Measurements from ENCODE around the gene SCAMP5. TPM values are rescaled to one million over a fixed set of nuclear protein-coding genes. Genes with fewer than 3 reads are reported as not detected.
A peak's percentile ranks its signal among the peaks of the same experiment; 100 is the strongest.

Gene SCAMP5
- total RNA-seq, 5 donors from 2014 or later (not counting 1 experiment from before 2014, with no cell fraction given), result 0.26 to 8.2 (median 0.51) TPM

DNA sequence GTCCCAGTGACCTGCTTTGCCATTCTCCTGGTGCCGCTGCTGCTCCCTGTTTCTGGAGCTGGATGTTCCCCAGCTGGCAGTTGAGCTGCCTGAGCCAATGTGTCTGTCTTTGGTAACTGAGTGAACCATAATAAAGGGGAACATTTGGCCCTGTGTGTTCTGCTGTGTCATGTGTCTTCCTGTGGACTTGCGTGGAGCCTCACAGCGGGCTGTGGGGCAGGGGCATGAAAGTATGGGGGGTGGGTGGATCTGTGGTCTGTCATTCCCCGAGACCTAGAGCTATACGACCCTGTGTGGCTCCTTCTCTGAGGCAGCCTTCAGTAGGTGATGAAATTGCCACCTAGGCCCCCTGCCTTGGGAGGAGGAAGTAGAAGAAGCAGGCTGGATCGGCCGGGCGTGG, 26.0 kb downstream of the SCAMP5 start:
- H3K36me3 ChIP-seq (ENCODE audit: control insufficient read depth in 2 of 2, extremely low read depth in 1 of 2, insufficient read depth in 1 of 2, low read length in 1 of 2), result peaks cover 0 to 2% of the 10 kb centered on the region in 2 donors
- H3K9me3 ChIP-seq, result no peaks in the 10 kb centered on the region
- Mint-ChIP-seq H3K27ac (no peak overlapping the region), H3K4me1 (peaks cover 19 to 25% (median 20%) of the 10 kb centered on the region in 3 donors), H3K36me3 (no peaks in the 10 kb centered on the region), H3K27me3 (no peaks in the 10 kb centered on the region), H3K4me3 (no peak overlapping the region), H3K9me3 (no peaks in the 10 kb centered on the region)
- peaks cover 5 to 24% of the 10 kb centered on the region in 2 experiments for H3K4me1 ChIP-seq (ENCODE audit: control insufficient read depth in 1 of 2, extremely low read depth in 1 of 2, insufficient read depth in 2 of 2, low read length in 2 of 2)
- 79% methylated on average over 3 of the region's 8 CpGs for WGBS (ENCODE audit: insufficient coverage)
- CTCF ChIA-PET, result no interaction called here
- no peak overlapping the region for H3K4me3 ChIP-seq (ENCODE audit: control insufficient read depth in 1 of 2, extremely low read depth in 1 of 2, low read length in 1 of 2)
- no peak overlapping the region for H3K27ac ChIP-seq (ENCODE audit: low read length)
- no peak for DNase-seq
- POLR2A ChIA-PET, result no interaction called here
- H3K27me3 ChIP-seq (replicated peaks in 1 of 2; ENCODE audit: control insufficient read depth in 2 of 2, extremely low read depth in 1 of 2, insufficient read depth in 2 of 2, low read length in 1 of 2), result no peaks in the 10 kb centered on the region
- no peak for ATAC-seq (replicated peaks in 1 of 4)

DNA sequence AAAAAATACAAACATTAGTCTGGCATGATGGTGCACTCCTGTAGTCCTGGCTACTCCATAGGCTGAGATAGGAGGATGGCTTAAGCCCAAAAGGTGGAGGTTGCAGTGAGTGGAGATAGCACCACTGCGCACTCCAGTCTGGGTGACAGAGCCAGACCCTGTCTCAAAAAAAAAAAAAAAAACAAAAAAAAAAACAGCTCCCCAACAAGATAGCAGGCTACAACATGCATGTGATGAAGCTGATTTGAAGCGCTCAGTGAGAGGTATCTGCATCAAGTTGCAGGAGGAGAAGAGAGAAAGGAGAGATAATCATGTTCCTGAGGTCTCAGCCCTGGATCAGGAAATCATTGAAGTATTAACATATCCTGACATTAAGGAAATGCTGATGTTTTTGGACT, 27.4 kb downstream of the SCAMP5 start:
- H3K4me1 Mint-ChIP-seq, result peaks cover 19 to 25% (median 20%) of the 10 kb centered on the region in 3 donors
- WGBS (ENCODE audit: insufficient coverage), result no CpG with 5 or more reads among the region's 2 CpGs
- H3K4me1 ChIP-seq (ENCODE audit: control insufficient read depth in 1 of 2, extremely low read depth in 1 of 2, insufficient read depth in 2 of 2, low read length in 2 of 2), result peaks cover 5 to 24% of the 10 kb centered on the region in 2 experiments
- POLR2A ChIA-PET, result interaction anchor here in 1 of 2 donors (0.6 kb wide), 1 partner anchor 837 kb away, joined by 4 read pairs; no protein-coding TSS in a partner anchor
- H3K4me3 Mint-ChIP-seq, result peak overlapping the region; percentile 87 to 99 (median 92)
- no peaks in the 10 kb centered on the region for H3K9me3 ChIP-seq
- no peak for DNase-seq
- H3K27me3 ChIP-seq (replicated peaks in 1 of 2; ENCODE audit: control insufficient read depth in 2 of 2, extremely low read depth in 1 of 2, insufficient read depth in 2 of 2, low read length in 1 of 2), result no peaks in the 10 kb centered on the region
- CTCF ChIA-PET, result interaction anchor here (0.6 to 1.7 kb wide), 8 partner anchors 23 to 345 kb away, joined by 3 to 7 read pairs (median 4); partner anchors contain the start of genes SCAMP5 (in 2 of the 2), C15orf39 (in 1 of the 2) and MAN2C1 (in 1 of the 2)
- no peaks in the 10 kb centered on the region for H3K9me3 Mint-ChIP-seq
- H3K27me3 Mint-ChIP-seq, result no peaks in the 10 kb centered on the region
- H3K36me3 Mint-ChIP-seq, result no peaks in the 10 kb centered on the region
- H3K36me3 ChIP-seq (ENCODE audit: control insufficient read depth in 2 of 2, extremely low read depth in 1 of 2, insufficient read depth in 1 of 2, low read length in 1 of 2), result peaks cover 0 to 5% of the 10 kb centered on the region in 2 donors
- ATAC-seq (replicated peaks in 1 of 4), result no peak
- H3K4me3 ChIP-seq (ENCODE audit: control insufficient read depth in 1 of 2, extremely low read depth in 1 of 2, low read length in 1 of 2), result no peak overlapping the region
- no peak overlapping the region for H3K27ac ChIP-seq (ENCODE audit: low read length)
- peak overlapping the region in 1 of 2 donors; percentile 83 for H3K27ac Mint-ChIP-seq

DNA sequence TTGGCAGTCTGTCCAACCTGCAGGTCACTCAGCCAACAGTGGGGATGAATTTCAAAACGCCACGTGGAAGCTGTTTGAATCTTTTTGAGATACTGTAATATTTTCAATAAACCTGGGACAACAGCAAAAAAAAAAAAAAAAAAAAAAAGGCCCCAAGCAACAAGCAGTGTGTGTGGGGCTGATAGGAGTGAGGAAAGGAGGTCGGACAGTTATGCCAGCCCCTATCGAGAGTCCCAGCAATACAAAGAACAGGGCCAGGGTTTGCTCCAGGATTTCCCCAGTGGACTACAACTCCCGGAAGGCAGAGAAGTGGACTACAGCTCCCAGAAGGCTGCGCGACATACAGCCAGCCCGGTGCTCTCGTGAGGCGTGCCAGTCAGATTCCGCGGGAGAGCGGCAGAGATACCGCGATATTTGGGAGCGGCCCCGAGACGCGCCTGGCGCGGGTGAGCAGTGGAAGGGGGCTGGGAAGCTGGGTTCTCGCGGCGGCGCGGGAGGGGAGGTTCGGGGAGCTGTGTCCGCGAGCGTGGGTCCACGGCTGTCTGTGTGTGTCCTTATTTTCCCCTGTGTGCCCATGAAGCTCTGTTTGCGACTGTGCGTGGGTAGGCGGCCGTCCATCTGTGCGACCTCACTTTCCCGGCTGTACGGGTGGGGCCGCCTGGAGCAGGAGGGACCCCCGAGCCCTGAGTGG, 28.0 kb downstream of the SCAMP5 start, which contains the start of gene PPCDC:
TSS of gene PPCDC (plus strand) at position 410 of the 691 bp plus-strand sequence. CDS start 4,729 bp downstream, outside the sequence.
- ChIA-PET POLR2A (interaction anchor here in 1 of 2 donors (0.6 to 1.0 kb wide), 3 partner anchors 30 to 837 kb away, joined by 4 to 15 read pairs (median 4); no protein-coding TSS in a partner anchor), CTCF (interaction anchor here (0.6 to 1.7 kb wide), 8 partner anchors 23 to 345 kb away, joined by 3 to 7 read pairs (median 4); partner anchors contain the start of genes SCAMP5 (in 2 of the 2), C15orf39 (in 1 of the 2) and MAN2C1 (in 1 of the 2))
- Mint-ChIP-seq H3K27me3 (no peaks in the 10 kb centered on the region), H3K27ac (peak within 1 kb of the TSS; percentile 83 to 94), H3K9me3 (no peaks in the 10 kb centered on the region), H3K36me3 (no peaks in the 10 kb centered on the region), H3K4me3 (peak within 1 kb of the TSS; percentile 87 to 99 (median 92)), H3K4me1 (peaks cover 19 to 25% (median 20%) of the 10 kb centered on the region in 3 donors)
- ATAC-seq (replicated peaks in 1 of 4) (peak; percentile 100), DNase-seq (peak; percentile 82 to 95 (median 90))
- peaks cover 5 to 24% of the 10 kb centered on the region in 2 experiments for H3K4me1 ChIP-seq (ENCODE audit: control insufficient read depth in 1 of 2, extremely low read depth in 1 of 2, insufficient read depth in 2 of 2, low read length in 2 of 2)
- peak within 1 kb of the TSS; percentile 60 for H3K27ac ChIP-seq (ENCODE audit: low read length)
- WGBS (ENCODE audit: insufficient coverage), result under 1% methylated on average over 30 of the region's 40 CpGs
- peaks cover 0 to 5% of the 10 kb centered on the region in 2 donors for H3K36me3 ChIP-seq (ENCODE audit: control insufficient read depth in 2 of 2, extremely low read depth in 1 of 2, insufficient read depth in 1 of 2, low read length in 1 of 2)
- no peaks in the 10 kb centered on the region for H3K9me3 ChIP-seq
- H3K27me3 ChIP-seq (replicated peaks in 1 of 2; ENCODE audit: control insufficient read depth in 2 of 2, extremely low read depth in 1 of 2, insufficient read depth in 2 of 2, low read length in 1 of 2), result no peaks in the 10 kb centered on the region
- H3K4me3 ChIP-seq (ENCODE audit: control insufficient read depth in 1 of 2, extremely low read depth in 1 of 2, low read length in 1 of 2), result peak within 1 kb of the TSS; percentile 91 to 93

GRCh38 chr15:75023872-75024636, 28.7 kb downstream of the SCAMP5 start:
- no peaks in the 10 kb centered on the region for H3K27me3 Mint-ChIP-seq
- ATAC-seq (replicated peaks in 1 of 4), result no peak
- peak overlapping the region; percentile 87 to 99 (median 92) for H3K4me3 Mint-ChIP-seq
- peak overlapping the region; percentile 83 to 94 for H3K27ac Mint-ChIP-seq
- no peaks in the 10 kb centered on the region for H3K9me3 ChIP-seq
- peak overlapping the region; percentile 91 to 93 for H3K4me3 ChIP-seq (ENCODE audit: control insufficient read depth in 1 of 2, extremely low read depth in 1 of 2, low read length in 1 of 2)
- H3K36me3 Mint-ChIP-seq, result peaks cover 1% of the 10 kb centered on the region
- H3K27ac ChIP-seq (ENCODE audit: low read length), result peak overlapping the region; percentile 60
- peaks cover 19 to 27% (median 20%) of the 10 kb centered on the region in 3 donors for H3K4me1 Mint-ChIP-seq
- ChIA-PET CTCF (interaction anchor here (0.9 to 1.7 kb wide), 8 partner anchors 10 to 231 kb away, joined by 3 to 7 read pairs (median 4); partner anchors contain the start of genes SCAMP5 (in 2 of the 2) and C15orf39 (in 1 of the 2)), POLR2A (interaction anchor here in 1 of 2 donors (0.7 to 1.0 kb wide), 3 partner anchors 29 to 170 kb away, joined by 3 to 15 read pairs (median 4); no protein-coding TSS in a partner anchor)
- no peaks in the 10 kb centered on the region for H3K9me3 Mint-ChIP-seq
- no peaks in the 10 kb centered on the region for H3K27me3 ChIP-seq (replicated peaks in 1 of 2; ENCODE audit: control insufficient read depth in 2 of 2, extremely low read depth in 1 of 2, insufficient read depth in 2 of 2, low read length in 1 of 2)
- peaks cover 5 to 25% of the 10 kb centered on the region in 2 experiments for H3K4me1 ChIP-seq (ENCODE audit: control insufficient read depth in 1 of 2, extremely low read depth in 1 of 2, insufficient read depth in 2 of 2, low read length in 2 of 2)
- DNase-seq, result peak in 1 of 35 experiments; percentile 33
- whole genome bisulfite sequencing (ENCODE audit: insufficient coverage), result 19% methylated on average over 5 of the region's 12 CpGs
- H3K36me3 ChIP-seq (ENCODE audit: control insufficient read depth in 2 of 2, extremely low read depth in 1 of 2, insufficient read depth in 1 of 2, low read length in 1 of 2), result peaks cover 0 to 5% of the 10 kb centered on the region in 2 donors

DNA sequence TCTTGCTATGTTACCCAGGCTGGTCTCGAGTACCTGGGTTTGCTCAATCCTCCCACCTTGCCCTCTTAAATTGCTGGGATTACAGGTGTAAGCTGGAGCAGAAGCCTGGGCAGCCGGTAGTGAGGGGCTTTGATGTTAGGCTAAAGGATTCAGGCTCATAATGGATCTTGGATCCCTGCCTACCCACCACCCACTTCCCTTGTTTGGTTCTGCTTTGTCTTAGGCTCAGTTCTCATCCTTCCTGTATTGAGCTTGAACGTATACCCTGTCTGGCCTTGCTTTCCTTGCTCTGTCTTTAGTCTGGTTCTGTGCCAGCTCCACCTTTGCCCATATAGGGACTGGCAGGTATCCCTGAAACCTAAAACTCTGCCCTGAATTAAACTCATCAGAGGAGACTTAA, 29.7 kb downstream of the SCAMP5 start:
- WGBS (ENCODE audit: insufficient coverage), result 30% methylated on average over 1 of the region's 3 CpGs
- CTCF ChIA-PET, result interaction anchor here (0.9 to 1.1 kb wide), 2 partner anchors 9 to 176 kb away, joined by 3 to 5 read pairs; partner anchors contain the start of gene C15orf39 (in 1 of the 2)
- POLR2A ChIA-PET, result interaction anchor here (0.7 kb wide), 3 partner anchors 169 to 1566 kb away, joined by 3 to 5 read pairs (median 3); partner anchors contain the start of gene SIN3A (in 1 of the 2)
- no peaks in the 10 kb centered on the region for H3K9me3 ChIP-seq
- no peaks in the 10 kb centered on the region for H3K27me3 ChIP-seq (replicated peaks in 1 of 2; ENCODE audit: control insufficient read depth in 2 of 2, extremely low read depth in 1 of 2, insufficient read depth in 2 of 2, low read length in 1 of 2)
- no peak overlapping the region for H3K4me3 ChIP-seq (ENCODE audit: control insufficient read depth in 1 of 2, extremely low read depth in 1 of 2, low read length in 1 of 2)
- no peak for DNase-seq
- peaks cover 0 to 7% of the 10 kb centered on the region in 2 donors for H3K36me3 ChIP-seq (ENCODE audit: control insufficient read depth in 2 of 2, extremely low read depth in 1 of 2, insufficient read depth in 1 of 2, low read length in 1 of 2)
- no peak overlapping the region for H3K27ac ChIP-seq (ENCODE audit: low read length)
- Mint-ChIP-seq H3K9me3 (no peaks in the 10 kb centered on the region), H3K4me1 (peaks cover 23 to 33% (median 26%) of the 10 kb centered on the region in 3 donors), H3K27me3 (no peaks in the 10 kb centered on the region), H3K36me3 (peaks cover 5% of the 10 kb centered on the region), H3K4me3 (peak overlapping the region; percentile 87 to 99 (median 92)), H3K27ac (peak overlapping the region; percentile 37 to 62)
- no peak for ATAC-seq (replicated peaks in 1 of 4)
- peaks cover 5 to 34% of the 10 kb centered on the region in 2 experiments for H3K4me1 ChIP-seq (ENCODE audit: control insufficient read depth in 1 of 2, extremely low read depth in 1 of 2, insufficient read depth in 2 of 2, low read length in 2 of 2)
